Heart left ventricle (tissue), 16 donors: ENCODE measurements around the gene OR1S2. TPM values are rescaled to one million over a fixed set of nuclear protein-coding genes. Genes with fewer than 3 reads are reported as not detected.

Experiments
- ATAC-seq, 4 donors: fragments of 200-7000 bp; cut with Tn5 transposase; one replicate each; pipeline ENCODE4 v1.9.1; 2020 to 2022; ENCODE audit warnings: moderate library complexity in 4 of 4, mild to moderate bottlenecking in 3 of 4, moderate number of reproducible peaks in 1 of 4
- DNase-seq, 5 donors: peaks; one replicate each; pipeline ENCODE4 v3.0.0-alpha.2; 2020
- H3K27ac ChIP-seq, 12 donors: fragments of 200-600 bp; sonication (generic) in 4 of 12; one replicate each; pipeline versions ENCODE4 v1.5.0 to v1.8.0; 2016 to 2022; ENCODE audit warnings: mild to moderate bottlenecking in 2 of 12
- H3K27me3 ChIP-seq, 9 donors: fragments of 200-600 bp; sonication (generic) in 2 of 9; one replicate each; pipeline versions ENCODE4 v1.5.1 to v1.8.0; 2016 to 2022; ENCODE audit warnings: mild to moderate bottlenecking in 3 of 9
- H3K36me3 ChIP-seq, 9 donors: fragments of 200-600 bp; sonication (generic) in 2 of 9; one replicate each; pipeline versions ENCODE4 v1.5.0 to v1.8.0; 2018 to 2022; ENCODE audit warnings: mild to moderate bottlenecking in 2 of 9
- H3K4me1 ChIP-seq, 12 donors: fragments of 200-600 bp; sonication (generic) in 4 of 12; one replicate each; pipeline versions ENCODE4 v1.5.0 to v1.8.0; 2016 to 2022; ENCODE audit warnings: mild to moderate bottlenecking in 3 of 12
- H3K4me3 ChIP-seq, 12 donors: fragments of 200-600 bp; sonication (generic) in 4 of 12; one replicate each; pipeline versions ENCODE4 v1.5.0 to v1.8.0; 2017 to 2022; ENCODE audit warnings: mild to moderate bottlenecking in 9 of 12, moderate library complexity in 4 of 12
- H3K9me3 ChIP-seq, 12 donors: fragments of 200-600 bp; sonication (generic) in 4 of 12; one replicate each; pipeline versions ENCODE4 v1.5.0 to v1.8.0; 2016 to 2022; ENCODE audit warnings: mild to moderate bottlenecking in 1 of 12
- CTCF ChIP-seq, 12 donors: fragments of 200-600 bp; sonication (generic) in 4 of 12; IDR thresholded peaks; one replicate each; pipeline versions ENCODE4 v1.5.0 to v1.8.0; 2018 to 2022; ENCODE audit warnings: antibody characterized with exemption in 12 of 12, mild to moderate bottlenecking in 5 of 12
- POLR2A ChIP-seq, 2 donors: fragments of 450-650 bp; IDR thresholded peaks; one replicate each; pipeline ENCODE4 v1.6.1; 2017; ENCODE audit warnings: antibody characterized with exemption in 2 of 2, mild to moderate bottlenecking in 2 of 2, moderate library complexity in 2 of 2
- WGBS, 4 donors: extraction: QIAGEN DNeasy Blood & Tissue Kit in 2 of 4; methylation state at CpG; one replicate each; pipeline versions ENCODE4 v1.1.5 to v1.1.7; 2013 to 2018; 5-methylcytosine and 5-hydroxymethylcytosine counted together
- intact Hi-C, 10 donors: fragments of 100-400 bp; cut with DNase I; formaldehyde crosslinking; loops; one replicate each; pipeline versions ENCODE4 v1.11.1 to v1.14.2; 2022
- long read RNA-seq, 3 donors: library from polyadenylated mRNA; unstranded; transcript quantifications; one replicate each; pipeline ENCODE4 v2.0.0, GENCODE V29; 2020 to 2021
- polyA plus RNA-seq, 2 donors: library from polyadenylated mRNA; stranded (reverse); fragments of 200-250 nt; gene quantifications; one replicate each; pipeline ENCODE4 v1.2.3, GENCODE V29; 2013
- total RNA-seq, 9 donors: library from RNA; depleted of rRNA in 2 of 9; stranded (reverse); fragments of >200 nt in 2 of 9; fragmentation: NEBNext Ultra II Directional in 3 of 9; extraction: Animal tissue kit (Norgen Biotek cat#: 25700) in 3 of 9; gene quantifications; one replicate each; pipeline versions ENCODE4 v1.1.0 to v1.2.4, GENCODE V29; 2016 to 2023
- donor health status: ischemic (EF 13 %, LVEDD 7.1; RV severe dilation, severe dysfunction).
- donor health status: healthy with polysubstance abuse.
- donor health status: DM: no; HTN: yes; CAD: no.
- donor health status: DM: no; HTN: no; CAD: no.
- donor health status: ischemic (EF 25% LVEDD 6.9; RV normal size, moderate dysfunction).
- donor health status: ischemic (EF 25% LVEDD 5.7; RV mildly dilated, moderate dysfunction).
- donor health status: healthy.
- donor health status: DM: yes; HTN: yes; CAD: no.
- donor health status: ischemic (EF 35%, LVEDD 5.7; RV mildly dilated, moderate dysfunction).
- donor health status: nonischemic (EF 11% LVEDD 7.7; RV severe dilation, severe dysfunction).
- donor health status: DM: yes; HTN: yes; CAD: no.
- donor health status: PGD.
- donor health status: ischemic (EF 29% LVEDD 5.4; RV normal size, mild dysfunction).
- donor health status: nonischemic (EF 23%, LVEDD 6.1; RV moderate dilation, normal function).

Gene OR1S2
- not detected for total RNA-seq
- polyA plus RNA-seq: not detected
- long read RNA-seq, donor 1: 0 reads
- long read RNA-seq, donor 2: 0 reads
- long read RNA-seq, donor 3: 0 reads

DNA sequence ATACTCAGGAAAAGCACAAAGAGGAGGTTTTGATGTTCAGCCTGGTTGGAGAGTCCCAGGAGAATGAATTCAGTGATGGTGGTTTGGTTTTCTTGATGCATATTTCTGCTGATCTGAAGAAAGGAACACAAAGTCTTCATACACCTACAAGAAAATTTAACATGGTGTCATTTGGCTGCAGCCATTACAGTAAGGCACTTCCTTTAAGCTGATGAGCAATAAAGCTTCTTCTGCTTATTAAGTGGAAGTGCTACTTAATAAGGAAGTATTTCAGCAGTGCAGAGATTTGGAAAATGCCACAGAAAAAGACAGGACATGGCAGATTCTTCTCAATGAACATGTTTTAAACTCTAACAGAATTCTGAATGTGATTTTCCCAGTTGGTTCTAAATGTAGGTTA lies at the start of gene OR1S2:
Gene OR1S2, minus strand, starts transcription at position 101 of the 400 bp plus-strand sequence. Its CDS starts 0 bp downstream, at position 101.
- H3K9me3 ChIP-seq: no peaks in the 10 kb centered on the region
- no peak for ATAC-seq
- H3K4me1 ChIP-seq: no peaks in the 10 kb centered on the region
- no peak within 1 kb of the TSS for H3K4me3 ChIP-seq
- no peak within 1 kb of the TSS for H3K27ac ChIP-seq
- no peak for DNase-seq
- no peak for TF ChIP-seq CTCF (IDR thresholded peaks at IDR 0.05)
- TF ChIP-seq POLR2A (IDR thresholded peaks at IDR 0.05): no peak
- H3K27me3 ChIP-seq: no peaks in the 10 kb centered on the region
- intact Hi-C loops: no loop called here
- H3K36me3 ChIP-seq: no peaks in the 10 kb centered on the region

GRCh38 chr11:58243954-58244353 lies 40.0 kb upstream of the OR1S2 start:
- Histone ChIP-seq H3K27ac (no peak overlapping the region), H3K36me3 (no peaks in the 10 kb centered on the region), H3K27me3 (no peaks in the 10 kb centered on the region), H3K4me3 (no peak overlapping the region), H3K4me1 (no peaks in the 10 kb centered on the region), H3K9me3 (peaks cover 0 to 26% (median 6%) of the 10 kb centered on the region in 12 donors)
- TF ChIP-seq CTCF (IDR thresholded peaks at IDR 0.05): no peak
- TF ChIP-seq POLR2A (IDR thresholded peaks at IDR 0.05): no peak
- WGBS, 4 donors: 93 to 97% (median 95%) methylated on average over 2 of the region's 2 CpGs
- intact Hi-C loops: no loop called here
- ATAC-seq: no peak
- DNase-seq: no peak

DNA sequence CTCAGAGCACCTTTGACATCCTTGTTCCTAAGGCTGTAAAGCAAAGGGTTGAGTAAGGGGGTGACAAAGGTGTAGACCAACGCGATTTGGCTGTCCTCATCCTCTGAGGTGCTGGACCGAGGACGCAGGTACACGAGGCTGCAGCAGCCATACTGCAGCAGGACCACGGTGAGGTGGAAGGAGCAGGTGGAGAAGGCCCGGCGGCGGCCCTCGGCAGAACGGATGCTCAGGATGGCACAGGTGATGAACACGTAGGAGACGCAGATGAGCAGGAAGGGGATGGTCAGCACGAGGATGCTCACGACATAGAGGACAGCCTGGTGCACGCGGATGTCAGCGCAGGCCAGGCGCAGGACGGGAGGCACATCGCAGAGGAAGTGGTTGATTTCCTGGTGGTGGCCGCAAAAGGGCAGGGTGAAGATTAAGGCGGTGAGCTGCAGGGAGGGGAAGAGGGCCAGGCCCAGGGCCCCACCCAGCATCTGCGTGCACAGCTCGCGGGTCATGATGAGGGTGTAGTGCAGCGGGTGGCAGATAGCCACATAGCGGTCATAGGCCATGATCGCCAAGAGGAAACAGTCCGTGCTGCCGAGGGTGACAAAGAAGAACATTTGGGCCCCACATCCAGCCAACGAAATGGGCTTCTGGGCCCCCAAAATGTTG lies 24.1 kb upstream of the OR1S2 start:
- Histone ChIP-seq H3K9me3 (no peaks in the 10 kb centered on the region), H3K4me1 (peaks cover 0 to 5% (median 0%) of the 10 kb centered on the region in 12 donors), H3K27me3 (no peaks in the 10 kb centered on the region), H3K36me3 (no peaks in the 10 kb centered on the region), H3K4me3 (no peak overlapping the region), H3K27ac (no peak overlapping the region)
- WGBS, 4 donors: 91 to 94% (median 92%) methylated on average over 32 of the region's 32 CpGs
- ATAC-seq (peak in 1 of 4 donors; percentile 31), DNase-seq (peak in 2 of 5 donors; percentile 15 to 51)
- intact Hi-C loops: no loop called here
- no peak for TF ChIP-seq CTCF (IDR thresholded peaks at IDR 0.05)
- no peak for TF ChIP-seq POLR2A (IDR thresholded peaks at IDR 0.05)

DNA sequence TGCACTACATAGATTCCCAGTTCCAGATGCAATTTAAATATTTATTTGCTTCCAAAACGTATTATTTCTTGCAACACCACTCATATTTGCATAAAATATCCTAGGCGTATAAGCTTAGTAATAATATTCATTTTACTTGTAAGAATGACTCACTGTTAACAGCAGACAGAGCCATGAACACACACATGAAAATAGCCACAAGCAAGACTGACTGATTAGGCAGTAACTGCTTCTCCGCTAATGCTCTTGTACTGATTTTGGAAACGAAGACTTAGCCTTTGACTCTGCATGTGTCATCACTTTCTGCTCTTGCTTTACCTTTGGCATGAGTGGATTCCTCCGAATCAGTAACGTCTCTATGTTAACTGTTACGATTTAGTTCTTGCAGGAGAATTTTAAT lies 18.8 kb upstream of the OR1S2 start:
- TF ChIP-seq POLR2A (IDR thresholded peaks at IDR 0.05) (no peak), CTCF (IDR thresholded peaks at IDR 0.05) (no peak)
- intact Hi-C loops: no loop called here
- ATAC-seq (no peak), DNase-seq (no peak)
- WGBS, 4 donors: 69 to 75% (median 73%) methylated on average over 7 of the region's 7 CpGs
- Histone ChIP-seq H3K4me1 (no peaks in the 10 kb centered on the region), H3K27me3 (no peaks in the 10 kb centered on the region), H3K27ac (no peak overlapping the region), H3K9me3 (no peaks in the 10 kb centered on the region), H3K36me3 (no peaks in the 10 kb centered on the region), H3K4me3 (no peak overlapping the region)
